Endometrial microvascular endothelial cells (primary cell): ENCODE measurements around the gene CREB3L1. TPM values are rescaled to one million over a fixed set of nuclear protein-coding genes. Genes with fewer than 3 reads are reported as not detected.

ENCODE experiments used
- in situ Hi-C: cut with HindIII; loops from 2 replicates; pipeline ENCODE4 v1.10.0; 2017; ENCODE audit warnings: low sequenced_read_pairs, low pct_unique_long_range_greater_than_20kb; ENCODE audit errors: inconsistent ontology term
- total RNA-seq: library from RNA; depleted of rRNA; stranded (reverse); fragments of >200 nt; gene quantifications from one replicate; pipeline ENCODE4 v1.2.3, GENCODE V29; 2015; ENCODE audit errors: inconsistent ontology term

The CREB3L1 gene, protein sequence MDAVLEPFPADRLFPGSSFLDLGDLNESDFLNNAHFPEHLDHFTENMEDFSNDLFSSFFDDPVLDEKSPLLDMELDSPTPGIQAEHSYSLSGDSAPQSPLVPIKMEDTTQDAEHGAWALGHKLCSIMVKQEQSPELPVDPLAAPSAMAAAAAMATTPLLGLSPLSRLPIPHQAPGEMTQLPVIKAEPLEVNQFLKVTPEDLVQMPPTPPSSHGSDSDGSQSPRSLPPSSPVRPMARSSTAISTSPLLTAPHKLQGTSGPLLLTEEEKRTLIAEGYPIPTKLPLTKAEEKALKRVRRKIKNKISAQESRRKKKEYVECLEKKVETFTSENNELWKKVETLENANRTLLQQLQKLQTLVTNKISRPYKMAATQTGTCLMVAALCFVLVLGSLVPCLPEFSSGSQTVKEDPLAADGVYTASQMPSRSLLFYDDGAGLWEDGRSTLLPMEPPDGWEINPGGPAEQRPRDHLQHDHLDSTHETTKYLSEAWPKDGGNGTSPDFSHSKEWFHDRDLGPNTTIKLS
- 2.4 TPM for total RNA-seq

DNA sequence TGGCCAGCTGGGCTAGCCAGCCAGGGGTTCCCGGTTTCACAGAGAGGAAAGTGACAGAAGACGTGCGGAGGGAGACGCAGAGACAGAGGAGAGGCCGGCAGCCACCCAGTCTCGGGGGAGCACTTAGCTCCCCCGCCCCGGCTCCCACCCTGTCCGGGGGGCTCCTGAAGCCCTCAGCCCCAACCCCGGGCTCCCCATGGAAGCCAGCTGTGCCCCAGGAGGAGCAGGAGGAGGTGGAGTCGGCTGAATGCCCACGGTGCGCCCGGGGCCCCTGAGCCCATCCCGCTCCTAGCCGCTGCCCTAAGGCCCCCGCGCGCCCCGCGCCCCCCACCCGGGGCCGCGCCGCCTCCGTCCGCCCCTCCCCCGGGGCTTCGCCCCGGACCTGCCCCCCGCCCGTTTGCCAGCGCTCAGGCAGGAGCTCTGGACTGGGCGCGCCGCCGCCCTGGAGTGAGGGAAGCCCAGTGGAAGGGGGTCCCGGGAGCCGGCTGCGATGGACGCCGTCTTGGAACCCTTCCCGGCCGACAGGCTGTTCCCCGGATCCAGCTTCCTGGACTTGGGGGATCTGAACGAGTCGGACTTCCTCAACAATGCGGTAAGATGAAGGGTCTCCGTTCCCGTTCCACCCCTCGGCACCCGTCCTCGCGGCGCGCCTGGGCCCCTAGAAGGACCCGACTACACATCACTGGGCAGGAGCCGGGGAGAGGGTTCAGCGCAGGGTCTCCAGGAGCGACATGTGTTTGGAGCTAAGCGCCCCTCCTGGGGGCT, at the start of gene CREB3L1:
TSS of gene CREB3L1 (plus strand) at position 41 of the 765 bp plus-strand sequence. CDS start at position 491, 450 bp downstream.
- in situ Hi-C loops = no loop called here

GRCh38 chr11:46229230-46229629, 48.2 kb upstream of the CREB3L1 start:
- in situ Hi-C loops = no loop called here

GRCh38 chr11:46234311-46234710, 43.2 kb upstream of the CREB3L1 start:
- in situ Hi-C loops = loop anchor here (10.0 kb wide), 1 partner anchor 100 kb away; no protein-coding TSS in a partner anchor

- in situ Hi-C loops = loop anchor here (10.0 kb wide), 1 partner anchor 99 kb away; no protein-coding TSS in a partner anchor
These were observed 41.4 kb upstream of the CREB3L1 start for GRCh38 chr11:46235777-46236688.

DNA sequence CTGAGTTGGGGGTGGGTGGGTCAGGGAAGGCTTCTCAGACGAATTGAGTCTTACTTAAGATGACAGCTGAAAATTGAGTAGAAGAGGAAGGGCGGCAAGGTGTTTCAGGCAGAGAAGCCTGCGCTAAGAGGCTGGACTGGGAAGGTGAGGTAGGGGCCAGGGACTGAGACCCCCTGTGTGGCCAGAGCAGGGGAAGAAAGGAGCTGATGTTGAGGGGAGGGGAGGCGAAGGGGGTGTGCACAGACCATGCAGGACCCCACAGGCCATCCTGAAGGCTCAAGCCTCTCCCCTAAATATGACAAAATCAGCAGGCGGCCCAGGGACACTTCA, 40.6 kb upstream of the CREB3L1 start:
- in situ Hi-C loops = loop anchor here (10.0 kb wide), 1 partner anchor 98 kb away; no protein-coding TSS in a partner anchor

DNA sequence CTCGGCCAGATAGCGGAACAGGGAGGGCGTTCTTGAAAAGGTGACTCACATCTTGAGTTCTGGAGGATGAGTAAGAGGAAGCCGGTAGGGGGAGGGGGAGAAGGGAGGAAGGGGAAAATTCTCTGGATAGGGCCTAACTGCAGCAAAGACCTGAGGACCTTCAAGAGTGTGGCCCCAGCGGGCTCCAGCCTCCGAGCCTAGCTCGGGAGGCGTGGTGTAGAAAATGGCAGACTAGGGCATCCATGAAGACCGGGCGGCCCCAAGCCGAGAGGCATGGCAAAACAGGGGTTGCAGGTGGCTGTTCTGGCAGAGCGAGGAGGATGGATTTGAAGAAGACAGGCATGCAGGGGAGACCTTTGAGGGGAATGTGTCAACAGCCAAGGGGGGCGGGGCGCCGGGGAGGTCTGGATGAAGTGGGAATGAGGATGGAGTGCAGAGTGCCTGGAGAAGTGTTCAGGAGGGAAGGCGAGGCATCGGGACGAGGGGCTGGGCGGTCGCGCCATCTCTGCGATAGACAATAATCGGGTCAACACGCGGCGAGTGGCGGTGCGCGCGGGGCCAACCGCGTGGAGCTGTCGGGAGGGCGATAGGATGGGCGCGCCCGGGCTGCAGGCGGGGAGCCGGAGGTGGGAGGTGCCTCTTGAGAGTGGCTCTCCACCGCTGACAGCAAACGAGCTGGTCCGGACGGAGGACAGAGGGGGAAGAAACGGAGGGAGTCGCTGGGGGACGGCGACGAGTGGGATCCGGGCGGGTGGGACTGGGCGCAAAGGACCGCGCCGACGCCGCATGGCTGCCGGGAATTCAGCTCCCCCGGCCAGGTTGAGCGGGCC, 40.0 kb upstream of the CREB3L1 start:
- in situ Hi-C loops = loop anchor here (10.0 kb wide), 1 partner anchor 97 kb away; no protein-coding TSS in a partner anchor

DNA sequence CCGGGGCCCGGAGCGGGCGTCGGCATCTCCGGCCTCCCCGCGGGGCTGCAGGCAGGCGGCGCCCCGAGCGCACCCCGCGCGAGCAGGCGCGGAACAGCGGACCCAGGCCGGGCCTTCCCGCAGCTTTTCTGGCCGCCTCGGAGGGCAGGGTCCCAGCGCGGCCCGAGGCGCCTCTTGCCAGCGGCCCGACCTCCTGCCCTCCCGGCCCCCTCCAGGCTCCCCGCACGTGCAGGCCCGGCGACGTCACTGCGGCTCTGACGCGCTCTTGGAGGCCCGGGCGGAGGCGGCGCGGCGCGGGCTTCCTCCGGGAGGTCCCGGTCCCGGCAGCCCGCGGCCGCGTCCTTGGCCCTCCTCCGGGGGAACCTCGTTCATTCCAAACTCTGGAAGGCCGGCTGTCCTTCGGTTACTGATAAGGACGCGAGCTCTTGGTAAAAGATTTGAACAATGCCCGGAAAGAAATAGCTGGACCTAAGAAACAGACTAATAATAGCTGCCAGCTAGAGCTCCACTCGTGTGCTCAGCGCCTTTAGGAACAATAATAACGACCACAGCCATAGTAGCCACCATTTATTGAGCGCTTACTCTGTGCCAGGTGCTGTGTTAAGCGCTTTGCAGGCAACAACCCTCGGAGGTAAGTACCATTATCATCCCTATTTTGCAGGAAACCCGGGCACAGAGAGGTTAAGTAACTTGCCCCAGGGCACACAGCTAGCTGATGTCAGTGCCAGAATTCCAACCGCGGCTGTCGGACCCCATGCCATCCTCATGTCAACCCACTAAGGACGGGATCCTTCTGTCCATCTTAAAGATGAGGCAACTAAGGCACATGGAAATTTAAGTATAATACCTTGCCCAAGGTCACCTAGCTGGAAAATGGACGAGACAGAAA, 39.1 kb upstream of the CREB3L1 start:
- in situ Hi-C loops = loop anchor here (10.0 kb wide), 1 partner anchor 96 kb away; no protein-coding TSS in a partner anchor

DNA sequence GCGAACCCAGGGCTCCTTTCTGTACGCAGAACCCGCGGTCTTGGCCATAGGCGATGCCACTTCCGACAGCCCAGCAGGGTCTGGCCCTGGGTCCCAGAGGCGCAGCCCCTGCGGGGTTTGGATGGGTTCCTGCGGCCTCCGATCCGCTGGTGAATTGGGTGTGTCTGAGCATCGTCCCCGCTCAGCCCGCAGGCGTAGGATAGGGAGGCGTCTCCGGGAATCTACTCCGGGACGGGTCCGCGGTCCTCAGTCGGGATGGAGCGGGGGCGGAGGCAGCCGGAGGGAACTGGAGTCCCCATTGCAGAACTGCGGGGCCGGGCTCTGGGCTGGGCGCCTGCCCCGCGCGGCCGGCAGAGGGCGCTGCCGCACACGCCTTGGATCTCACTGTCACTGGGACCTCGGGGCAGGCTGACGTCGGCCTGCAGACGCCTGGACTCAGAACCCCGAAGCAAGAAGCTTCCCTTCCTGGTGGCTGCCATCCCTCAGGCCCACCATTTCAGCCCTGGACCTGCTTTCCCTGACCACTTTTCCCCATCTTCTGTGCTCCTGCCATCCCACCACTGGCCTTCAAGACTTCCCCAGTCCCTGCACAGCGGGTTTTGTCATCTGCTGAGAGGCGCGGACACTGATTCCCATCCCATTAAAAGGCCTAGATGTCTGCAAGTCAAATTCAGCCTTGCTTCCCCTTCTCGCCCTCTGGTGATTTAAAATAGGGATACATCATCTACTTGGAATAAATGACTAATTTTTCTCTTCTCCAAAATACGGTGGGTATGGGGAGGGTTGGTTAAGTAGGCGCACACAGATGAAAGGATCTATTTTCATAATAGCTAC, 38.3 kb upstream of the CREB3L1 start:
- in situ Hi-C loops = loop anchor here (10.0 kb wide), 1 partner anchor 96 kb away; no protein-coding TSS in a partner anchor

- in situ Hi-C loops = loop anchor here (10.0 kb wide), 1 partner anchor 95 kb away; no protein-coding TSS in a partner anchor
These were observed 37.7 kb upstream of the CREB3L1 start for GRCh38 chr11:46239801-46240061.

- in situ Hi-C loops = no loop called here
These were observed 37.1 kb upstream of the CREB3L1 start for GRCh38 chr11:46240371-46240770.

DNA sequence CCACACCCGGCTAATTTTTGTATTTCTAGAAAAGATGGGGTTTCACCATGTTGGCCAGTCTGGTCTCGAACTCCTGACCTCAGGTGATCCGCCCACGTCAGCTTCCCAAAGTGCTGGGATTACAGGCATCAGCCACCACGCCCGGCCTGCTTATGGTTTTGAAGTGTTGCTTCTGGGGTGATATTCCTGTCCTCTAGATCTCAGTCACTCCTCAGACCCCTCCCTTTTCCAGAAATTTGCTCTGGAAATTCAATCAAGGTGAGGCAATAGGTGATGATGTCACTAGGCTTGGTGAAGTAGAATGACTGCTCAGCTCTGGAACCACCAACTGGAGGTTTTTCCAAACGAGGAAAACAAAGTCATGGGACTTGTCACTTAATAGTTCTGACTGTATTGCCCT, 36.6 kb upstream of the CREB3L1 start:
- in situ Hi-C loops = no loop called here

GRCh38 chr11:46242041-46242951, 35.2 kb upstream of the CREB3L1 start:
- in situ Hi-C loops = no loop called here

DNA sequence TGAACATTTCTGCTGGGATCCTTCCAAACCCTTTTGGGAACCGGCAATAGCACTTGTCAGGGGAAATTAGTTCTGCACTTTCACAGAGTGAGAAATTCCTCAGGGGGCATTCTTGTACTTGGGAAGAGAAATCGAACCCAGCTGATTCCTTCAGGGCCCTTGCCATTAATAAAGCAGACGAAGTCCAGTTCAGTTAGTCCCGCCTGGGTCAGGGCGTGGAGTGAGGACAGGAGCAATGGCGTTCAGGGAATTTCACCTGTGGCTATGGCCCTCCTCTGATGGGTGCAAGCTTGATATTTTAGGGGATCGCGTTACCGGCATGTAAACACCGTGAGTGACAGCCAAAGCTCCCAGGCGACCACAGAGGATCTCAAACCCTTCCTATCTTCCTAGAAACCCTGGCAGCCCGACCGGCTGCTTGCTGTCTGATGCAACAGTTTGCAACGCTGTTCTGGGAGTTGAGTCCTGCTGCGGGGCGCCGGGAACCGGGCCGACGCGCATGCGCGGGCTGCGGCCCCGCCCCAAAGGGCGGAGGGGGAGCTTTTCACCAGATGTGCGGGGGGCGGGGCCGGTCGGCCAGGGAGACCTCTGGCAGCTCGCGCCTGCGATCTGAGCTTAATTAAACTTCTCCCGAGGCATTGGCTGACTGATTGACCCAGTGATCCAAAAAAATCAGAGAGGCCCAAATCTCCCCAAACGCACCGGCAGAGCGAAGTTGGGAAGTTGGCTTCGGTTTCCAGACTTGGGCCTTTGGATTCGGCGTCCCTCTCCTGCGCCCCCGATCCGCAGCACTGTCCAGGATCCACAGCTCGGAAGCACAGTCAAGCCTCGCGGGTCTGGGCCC, 34.3 kb upstream of the CREB3L1 start:
- in situ Hi-C loops = no loop called here

DNA sequence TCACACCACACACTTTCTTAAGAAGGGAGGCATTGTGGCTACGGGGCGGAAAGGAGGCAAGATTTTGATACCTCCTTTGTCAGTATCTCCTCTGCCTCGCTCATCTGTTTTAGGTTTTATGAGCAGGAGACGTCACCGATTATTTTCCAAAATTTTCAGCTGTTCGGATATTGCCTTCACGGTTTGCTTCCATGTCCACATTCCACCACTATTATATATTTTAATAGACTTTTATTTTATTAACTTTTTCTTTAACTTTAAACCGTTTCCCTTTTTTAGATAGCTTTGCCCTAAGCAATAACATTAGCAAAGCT, 33.7 kb upstream of the CREB3L1 start:
- in situ Hi-C loops = no loop called here

GRCh38 chr11:46246521-46246920, 30.9 kb upstream of the CREB3L1 start:
- in situ Hi-C loops = no loop called here
